ENCODE results near the gene ABCC4. TPM values are rescaled to one million over a fixed set of nuclear protein-coding genes. Genes with fewer than 3 reads are reported as not detected.

ABCC4 gene
- polyA plus RNA-seq, 12 donors = 2.2 to 4.9 (median 3.1) TPM; not detected in 1

- no peak for DNase-seq
These were observed 306.7 kb downstream of the ABCC4 start for GRCh38 chr13:94994506-94994905.

GRCh38 chr13:94993616-94994015 is 307.6 kb downstream of the ABCC4 start:
- DNase-seq = no peak

GRCh38 chr13:94992036-94992960 is 309.0 kb downstream of the ABCC4 start:
- DNase-seq = peak; percentile 25

- no peak for DNase-seq
These were observed 312.6 kb downstream of the ABCC4 start for GRCh38 chr13:94988654-94989053.

GRCh38 chr13:94987869-94988268 is 313.4 kb downstream of the ABCC4 start:
- no peak for DNase-seq

GRCh38 chr13:94987081-94987480 is 314.2 kb downstream of the ABCC4 start:
- DNase-seq = no peak

- no peak for DNase-seq
These were observed 316.3 kb downstream of the ABCC4 start for GRCh38 chr13:94984958-94985357.

GRCh38 chr13:94978516-94978915 is 322.7 kb downstream of the ABCC4 start:
- no peak for DNase-seq

- no peak for DNase-seq
These were observed 327.0 kb downstream of the ABCC4 start for GRCh38 chr13:94974015-94974951.

GRCh38 chr13:94972262-94972661 is 329.0 kb downstream of the ABCC4 start:
- DNase-seq = no peak

Measured in muscle of arm (tissue), 12 donors.